GM18526 (cell line): ENCODE results near the gene CHST11.

Source experiments
- POLR2A ChIP-seq: IDR thresholded peaks from 3 replicates; pipeline ENCODE4 v1.6.1; 2011; ENCODE audit not compliant: insufficient read length; ENCODE audit errors: extremely low read depth

CHST11 gene

GRCh38 chr12:104423273-104423672 lies 33.5 kb upstream of the CHST11 start:
- no peak for TF ChIP-seq POLR2A

GRCh38 chr12:104423809-104424208 lies 32.9 kb upstream of the CHST11 start:
- TF ChIP-seq POLR2A, result no peak

DNA sequence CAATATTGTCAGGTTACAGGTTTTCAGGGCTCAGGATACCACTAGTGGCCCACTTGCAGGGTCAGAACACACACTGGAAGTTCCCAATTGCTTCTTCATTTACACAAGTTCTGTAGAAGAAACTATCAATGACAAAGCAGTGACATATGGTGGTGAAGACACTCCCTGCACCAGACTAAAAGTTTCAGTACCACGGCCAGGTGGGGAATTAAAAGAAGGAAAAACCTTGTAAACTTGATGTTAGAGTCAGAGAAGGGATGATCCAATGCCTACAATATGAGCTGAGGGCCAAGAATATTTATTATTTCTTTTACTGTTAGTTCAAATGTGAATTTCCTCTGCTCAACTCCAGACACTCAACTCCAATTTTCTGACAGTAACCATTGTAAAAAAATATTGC lies 31.8 kb upstream of the CHST11 start:
- TF ChIP-seq POLR2A, result no peak

- TF ChIP-seq POLR2A, result no peak
Measured at GRCh38 chr12:104425614-104426013, 31.1 kb upstream of the CHST11 start.

DNA sequence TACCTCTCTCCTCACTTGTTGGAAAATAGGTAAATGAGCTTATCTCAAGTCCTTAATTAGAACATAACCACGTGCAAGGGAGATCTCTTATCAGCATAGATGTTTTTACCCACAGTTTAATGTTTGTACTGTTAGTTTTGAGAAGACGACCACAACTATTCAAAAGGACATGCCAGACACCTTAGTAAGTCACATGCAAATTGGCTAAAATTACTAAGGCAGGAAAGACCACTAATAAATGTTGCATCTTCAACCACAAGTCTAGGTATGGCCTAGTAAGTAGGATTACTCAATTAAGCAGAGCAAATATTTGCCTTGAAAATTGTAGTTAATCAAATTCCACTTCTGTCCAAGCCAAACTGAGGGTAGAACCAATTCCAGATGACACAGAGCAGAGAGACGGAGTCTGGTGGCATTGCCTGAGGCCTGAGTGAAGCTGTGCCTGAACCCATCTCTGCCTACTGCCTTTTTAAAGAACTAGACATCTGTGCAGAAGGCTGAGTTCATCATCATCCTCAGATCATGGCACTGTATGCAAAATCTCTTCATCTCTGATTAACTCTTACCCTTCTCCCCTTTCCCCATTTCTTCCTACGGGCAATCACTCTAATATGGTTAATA lies 29.7 kb upstream of the CHST11 start:
- no peak for TF ChIP-seq POLR2A

DNA sequence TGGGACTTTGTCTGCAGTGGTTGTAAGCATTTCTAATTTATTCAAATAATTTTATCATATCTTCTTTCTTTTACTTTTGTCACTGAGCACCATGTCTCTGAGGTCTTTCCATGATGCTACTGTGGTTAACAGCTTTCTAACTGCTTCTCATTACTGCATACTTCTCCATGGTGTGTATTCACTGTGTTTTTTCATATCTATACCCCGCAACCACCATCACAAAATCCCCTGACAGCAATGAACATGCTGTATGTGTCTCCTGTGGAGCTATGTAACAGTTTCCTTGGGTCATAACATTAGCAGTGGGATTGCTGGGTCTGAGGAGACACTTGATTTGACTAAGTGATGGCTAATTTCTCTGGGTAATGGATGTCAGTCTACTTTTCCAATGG lies 29.2 kb upstream of the CHST11 start:
- no peak for TF ChIP-seq POLR2A

DNA sequence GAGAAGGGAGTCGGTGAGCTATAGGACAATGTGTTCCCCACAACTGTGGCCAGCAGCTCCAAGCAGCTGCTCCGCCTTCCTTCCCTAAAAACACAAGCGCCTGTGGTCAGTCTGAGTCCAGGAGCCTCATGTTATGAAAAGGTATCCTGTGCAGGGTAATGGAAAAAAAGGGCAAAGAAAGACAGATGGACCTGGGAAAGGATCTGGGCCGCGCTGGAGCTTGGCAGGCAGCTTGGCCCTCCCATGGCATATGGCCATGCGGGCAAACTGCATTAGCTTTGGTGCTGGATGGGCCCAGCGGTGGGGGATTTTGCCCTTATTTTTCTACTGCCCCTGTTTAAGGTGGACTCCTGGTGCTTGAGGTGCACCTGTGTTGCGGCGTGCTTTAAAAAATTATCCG lies 23.7 kb upstream of the CHST11 start:
- TF ChIP-seq POLR2A, result no peak

GRCh38 chr12:104434129-104434528 lies 22.6 kb upstream of the CHST11 start:
- TF ChIP-seq POLR2A, result no peak

- no peak for TF ChIP-seq POLR2A
Measured at GRCh38 chr12:104435175-104435574, 21.6 kb upstream of the CHST11 start.

GRCh38 chr12:104435765-104436164 lies 21.0 kb upstream of the CHST11 start:
- no peak for TF ChIP-seq POLR2A

DNA sequence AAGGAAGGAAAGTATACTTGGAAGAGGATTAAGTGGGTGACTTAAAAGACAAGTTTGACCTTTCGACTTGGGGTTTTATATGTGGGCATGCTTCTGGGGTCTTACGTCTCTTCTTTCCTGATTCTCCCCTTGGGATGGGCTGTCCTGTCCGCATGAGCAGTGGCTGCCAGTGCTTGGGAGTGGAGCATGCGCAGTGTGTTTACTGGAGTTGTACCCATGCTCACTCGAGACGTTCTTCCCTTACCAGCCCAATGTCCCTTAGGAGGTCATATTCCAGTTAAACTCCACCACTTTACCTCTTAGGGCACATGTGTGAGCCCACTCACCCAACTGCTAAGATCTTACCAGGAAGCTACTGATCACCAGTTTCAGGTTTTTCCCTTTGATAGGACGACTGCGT lies 20.0 kb upstream of the CHST11 start:
- no peak for TF ChIP-seq POLR2A

DNA sequence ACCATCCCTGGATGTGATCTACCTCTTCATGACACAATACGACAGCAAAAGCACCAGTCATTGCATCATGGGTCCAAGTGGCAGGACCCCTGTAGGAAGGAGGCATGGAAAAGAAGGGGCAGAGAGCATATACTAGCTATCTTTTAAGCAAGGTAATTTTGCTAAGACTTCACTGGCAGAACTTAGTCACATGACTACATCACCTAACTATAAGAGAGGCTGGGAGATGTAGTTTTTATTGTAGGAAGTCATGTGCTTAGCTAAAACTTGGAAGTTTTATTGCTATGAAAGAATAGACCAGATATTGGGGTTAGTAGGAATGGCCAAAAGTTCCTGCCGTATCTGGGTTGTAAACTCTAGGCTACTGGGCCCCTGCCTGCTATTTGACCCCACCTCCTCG lies 18.6 kb upstream of the CHST11 start:
- TF ChIP-seq POLR2A, result no peak

DNA sequence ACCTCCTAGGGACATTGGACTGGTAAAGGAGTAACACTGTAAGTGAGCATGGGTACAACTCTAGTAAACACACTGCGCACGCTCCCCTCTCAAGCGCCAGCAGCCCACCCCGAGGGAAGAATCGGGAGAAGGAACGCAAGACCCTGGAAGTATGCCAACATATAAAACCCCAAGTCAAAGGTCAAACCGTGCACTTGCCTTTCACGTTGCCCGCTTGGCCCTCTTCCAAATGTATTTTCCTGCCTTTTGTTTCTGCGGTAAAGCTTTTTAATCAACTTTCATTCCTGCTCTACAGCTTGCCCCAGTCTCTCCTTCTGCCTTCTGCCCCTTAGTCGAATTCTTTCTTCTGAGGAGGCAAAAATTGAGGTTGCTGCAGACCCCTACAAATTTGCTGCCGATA lies 17.6 kb upstream of the CHST11 start:
- no peak for TF ChIP-seq POLR2A

GRCh38 chr12:104443008-104443407 lies 13.7 kb upstream of the CHST11 start:
- no peak for TF ChIP-seq POLR2A

DNA sequence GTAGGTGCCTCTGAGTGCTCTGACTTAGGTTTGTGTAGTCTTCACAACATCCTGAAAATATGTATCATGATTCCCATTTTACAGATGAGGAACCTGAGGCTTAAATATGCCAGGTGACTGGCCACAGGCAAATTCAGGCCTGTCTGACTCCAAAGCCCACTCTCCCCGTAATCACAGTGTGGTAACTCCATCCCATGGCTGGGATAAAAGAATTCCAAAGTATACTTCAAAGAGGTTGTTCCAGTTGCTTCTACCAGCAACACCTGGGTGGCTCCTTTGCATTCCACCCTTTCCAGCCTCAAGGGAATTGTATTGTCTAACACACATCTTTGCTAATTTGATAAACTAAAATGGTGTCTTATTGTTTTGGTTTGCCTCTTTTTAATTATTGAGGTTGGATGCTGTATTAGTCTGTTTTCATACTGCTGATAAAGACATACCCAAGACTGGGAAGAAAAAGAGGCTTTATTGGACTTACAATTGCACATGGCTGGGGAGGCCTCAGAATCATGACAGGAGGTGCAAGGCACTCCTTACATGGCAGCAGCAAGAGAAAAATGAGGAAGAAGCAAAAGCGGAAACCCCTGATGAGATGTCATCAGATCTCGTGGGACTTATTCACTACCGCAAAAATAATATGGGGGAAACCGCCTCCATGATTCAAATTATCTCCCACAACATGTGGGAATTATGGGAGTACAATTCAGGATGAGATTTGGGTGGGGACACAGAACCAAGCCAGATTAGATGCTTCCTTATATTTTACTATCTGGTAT lies 9.9 kb upstream of the CHST11 start:
- TF ChIP-seq POLR2A, result no peak

DNA sequence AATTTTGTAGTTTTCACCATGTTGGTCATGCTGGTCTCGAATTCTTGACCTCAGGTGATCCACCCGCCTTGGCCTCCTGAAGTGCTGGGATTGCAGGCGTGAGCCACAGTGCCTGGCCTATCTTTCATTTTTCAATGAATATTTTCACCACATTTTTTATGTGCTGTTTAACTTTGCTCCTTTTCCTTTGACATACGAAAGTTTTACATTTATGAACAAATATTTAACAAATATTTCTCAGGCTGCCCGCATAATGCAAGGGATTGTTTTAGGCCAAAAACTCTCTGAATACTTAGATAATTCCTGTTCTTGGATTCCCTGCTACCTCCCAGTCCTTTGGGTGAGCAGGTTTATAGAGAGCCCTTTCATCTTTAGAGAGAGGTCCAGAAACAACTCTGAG lies 8.7 kb upstream of the CHST11 start:
- no peak for TF ChIP-seq POLR2A

- no peak for TF ChIP-seq POLR2A
Measured at GRCh38 chr12:104448451-104448850, 8.3 kb upstream of the CHST11 start.

DNA sequence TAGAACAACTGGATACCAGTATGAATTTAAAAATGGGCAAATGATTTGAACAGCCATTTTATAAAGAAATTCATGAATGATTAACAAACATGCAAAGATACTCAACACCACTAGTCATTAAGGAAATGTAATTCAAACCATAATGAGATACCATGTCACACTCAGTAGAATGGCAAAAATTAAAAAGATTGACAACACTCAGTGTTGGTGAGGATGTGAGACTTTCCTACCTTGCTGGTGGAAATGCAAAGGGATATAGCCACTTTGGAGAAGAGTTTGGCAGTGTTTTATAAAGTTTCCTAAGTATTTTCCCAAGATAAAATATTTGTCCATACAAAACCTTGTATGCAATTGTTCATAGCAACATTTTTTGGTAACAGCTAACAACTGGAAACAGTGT lies 6.0 kb upstream of the CHST11 start:
- TF ChIP-seq POLR2A, result no peak

DNA sequence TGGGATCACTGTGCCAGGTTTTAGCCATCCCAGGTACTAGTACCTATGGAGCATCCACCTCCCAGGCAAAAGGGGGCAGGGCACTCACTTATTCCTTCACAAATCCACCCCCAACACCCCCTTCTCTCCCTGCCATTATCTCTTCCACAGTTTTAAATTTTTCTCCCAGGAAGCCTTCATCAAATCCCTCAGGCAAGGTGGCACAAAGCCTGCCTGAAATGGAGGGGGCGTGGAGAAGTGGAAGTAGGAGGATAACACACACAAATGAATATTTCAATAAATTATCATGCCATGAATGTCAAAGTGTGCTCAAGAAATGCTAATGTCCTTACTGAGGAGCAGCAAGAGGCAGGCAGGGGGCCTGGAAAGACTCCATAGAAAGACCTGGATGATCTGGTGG lies 4.7 kb upstream of the CHST11 start:
- no peak for TF ChIP-seq POLR2A
